IMR-90 (cell line): ENCODE results near the gene KRT33A. TPM values are rescaled to one million over a fixed set of nuclear protein-coding genes. Genes with fewer than 3 reads are reported as not detected.

Experiments
- ATAC-seq: fragments of 200-7000 bp; cut with Tn5 transposase; 2 replicates; pipeline ENCODE4 v1.9.1; 2020; ENCODE audit warnings: low read depth, mild to moderate bottlenecking, moderate library complexity
- BruUV-seq: library from RNA; stranded (reverse); fragments of 400-500 nt; replicated peaks from 2 replicates; lab custom pipeline; 2021; lab: Mats Ljungman, UMichigan
- CTCF ChIA-PET: fragments of 300-600 bp; formaldehyde crosslinking; extraction: SDS; loops from one replicate; lab custom pipeline; 2021; ENCODE audit warnings: antibody characterized with exemption; lab: Yijun Ruan, JAX
- POLR2A ChIA-PET: fragments of 300-600 bp; sonication (Branson Sonifier 250); formaldehyde crosslinking; loops from one replicate; lab custom pipeline; 2022; ENCODE audit warnings: antibody characterized with exemption; ENCODE audit not compliant: unreplicated experiment; lab: Charles Lee
- DNase-seq: peaks from one replicate; pipeline ENCODE4 v3.0.0; 2013
- H2AFZ ChIP-seq: replicated peaks from 2 replicates; pipeline ENCODE3; 2013; ENCODE audit warnings: low read length, mild to moderate bottlenecking; ENCODE audit not compliant: poor library complexity
- H2AK5ac ChIP-seq: 2 replicates; pipeline ENCODE4 v1.6.1; 2013; ENCODE audit warnings: low read depth, low read length, inconsistent platforms
- H2AK9ac ChIP-seq: replicated peaks from 2 replicates; pipeline ENCODE3; 2013; ENCODE audit warnings: mild to moderate bottlenecking, low read depth, low read length, moderate library complexity; ENCODE audit not compliant: poor library complexity
- H2BK120ac ChIP-seq: 2 replicates; pipeline ENCODE4 v1.6.1; 2013; ENCODE audit warnings: low read depth, low read length, inconsistent platforms
- H2BK15ac ChIP-seq: 3 replicates; pipeline ENCODE4 v1.6.1; 2013; ENCODE audit warnings: low read depth, low read length, inconsistent platforms
- H2BK20ac ChIP-seq: 2 replicates; pipeline ENCODE4 v1.6.1; 2013; ENCODE audit warnings: low read depth, mild to moderate bottlenecking, inconsistent platforms, low read length, moderate library complexity
- H2BK5ac ChIP-seq: 2 replicates; pipeline ENCODE4 v1.6.1; 2013; ENCODE audit warnings: mild to moderate bottlenecking, low read depth, low read length, inconsistent platforms; ENCODE audit not compliant: poor library complexity, severe bottlenecking
- H3K14ac ChIP-seq: replicated peaks from 2 replicates; pipeline ENCODE4 v1.6.1; 2013; ENCODE audit warnings: low read depth, low read length, inconsistent platforms
- H3K18ac ChIP-seq: 2 replicates; pipeline ENCODE4 v1.6.1; 2013; ENCODE audit warnings: low read depth, low read length, control low read depth
- H3K23ac ChIP-seq: 2 replicates; pipeline ENCODE4 v1.6.1; 2013; ENCODE audit warnings: low read depth, low read length, inconsistent platforms
- H3K27ac ChIP-seq: 2 replicates; pipeline ENCODE4 v1.5.1; 2013; ENCODE audit warnings: mild to moderate bottlenecking, control low read depth, low read length; ENCODE audit not compliant: insufficient read depth
- H3K27me3 ChIP-seq: 2 replicates; pipeline ENCODE4 v1.6.1; 2013; ENCODE audit warnings: low read length; ENCODE audit not compliant: control insufficient read depth, insufficient read depth
- H3K36me3 ChIP-seq: 2 replicates; pipeline ENCODE4 v1.6.1; 2013; ENCODE audit warnings: low read length, mixed read lengths; ENCODE audit not compliant: control insufficient read depth, insufficient read depth
- H3K4ac ChIP-seq: 2 replicates; pipeline ENCODE4 v1.6.1; 2013; ENCODE audit warnings: low read depth, low read length, inconsistent platforms
- H3K4me1 ChIP-seq: 2 replicates; pipeline ENCODE4 v1.6.1; 2013; ENCODE audit warnings: low read length, mixed read lengths; ENCODE audit not compliant: control insufficient read depth, insufficient read depth
- H3K4me2 ChIP-seq: 2 replicates; pipeline ENCODE4 v1.6.1; 2013; ENCODE audit warnings: low read depth, mild to moderate bottlenecking, control low read depth, low read length, moderate library complexity
- H3K4me3 ChIP-seq: 2 replicates; pipeline ENCODE4 v1.5.1; 2013; ENCODE audit warnings: low read depth, mild to moderate bottlenecking, control low read depth, low read length, moderate library complexity; ENCODE audit not compliant: insufficient read depth
- H3K56ac ChIP-seq: 2 replicates; pipeline ENCODE4 v1.6.1; 2013; ENCODE audit warnings: low read length, inconsistent platforms; ENCODE audit not compliant: insufficient read depth; ENCODE audit errors: extremely low read depth
- H3K79me1 ChIP-seq, 2 experiments: 2 replicates each; pipeline ENCODE4 v1.6.1; 2013; ENCODE audit warnings: low read length in 2 of 2, inconsistent platforms in 1 of 2, low read depth in 1 of 2
- H3K9ac ChIP-seq: 2 replicates; pipeline ENCODE4 v1.6.1; 2013; ENCODE audit warnings: low read depth, low read length, control low read depth
- H3K9me1 ChIP-seq: 2 replicates; pipeline ENCODE4 v1.6.1; 2013; ENCODE audit warnings: low read length, inconsistent platforms; ENCODE audit not compliant: insufficient read depth
- H3K9me3 ChIP-seq: 2 replicates; pipeline ENCODE4 v1.6.1; 2013; ENCODE audit warnings: low read length; ENCODE audit not compliant: control insufficient read depth, insufficient read depth
- H4K20me1 ChIP-seq: 2 replicates; pipeline ENCODE4 v1.6.1; 2013; ENCODE audit warnings: low read length, inconsistent platforms; ENCODE audit not compliant: insufficient read depth
- H4K5ac ChIP-seq: 2 replicates; pipeline ENCODE4 v1.6.1; 2013; ENCODE audit warnings: mild to moderate bottlenecking, low read depth, low read length, control low read depth
- H4K8ac ChIP-seq, 2 experiments: 2 replicates each; pipeline ENCODE4 v1.6.1; 2013; ENCODE audit warnings: low read depth in 2 of 2, low read length in 2 of 2, control low read depth in 1 of 2, inconsistent platforms in 1 of 2
- H4K91ac ChIP-seq: 2 replicates; pipeline ENCODE4 v1.6.1; 2013; ENCODE audit warnings: low read depth, low read length, inconsistent platforms; ENCODE audit not compliant: insufficient read depth
- BHLHE40 ChIP-seq: fragments of 150-350 bp; IDR thresholded peaks from 2 replicates; pipeline ENCODE4 v1.6.1; 2016; ENCODE audit warnings: mild to moderate bottlenecking, low read depth, low read length
- ELK1 ChIP-seq: fragments of 150-350 bp; IDR thresholded peaks from 2 replicates; pipeline ENCODE4 v1.6.1; 2016; ENCODE audit warnings: low read depth, mild to moderate bottlenecking, low read length, moderate library complexity, borderline replicate concordance
- MAZ ChIP-seq: IDR thresholded peaks from 2 replicates; pipeline ENCODE4 v1.6.1; 2012; ENCODE audit warnings: low read depth, mild to moderate bottlenecking, low read length, improper control_type of control experiment, moderate library complexity, borderline replicate concordance
- MXI1 ChIP-seq: IDR thresholded peaks from 2 replicates; pipeline ENCODE4 v1.6.1; 2012; ENCODE audit warnings: low read depth, mild to moderate bottlenecking, low read length, moderate library complexity, borderline replicate concordance
- NFE2L2 ChIP-seq: fragments of 150-350 bp; IDR thresholded peaks from 2 replicates; pipeline ENCODE4 v1.6.1; 2016; ENCODE audit warnings: low read depth, mild to moderate bottlenecking, low read length
- POLR2A ChIP-seq: IDR thresholded peaks from 2 replicates; pipeline ENCODE4 v1.6.1; 2012; ENCODE audit warnings: mild to moderate bottlenecking, low read depth, low read length
- RFX5 ChIP-seq: IDR thresholded peaks from 2 replicates; pipeline ENCODE4 v1.8.0; 2012; ENCODE audit warnings: low read depth, mild to moderate bottlenecking, low read length, moderate library complexity
- WGBS, 2 experiments: methylation state at CpG; one replicate each; pipeline versions ENCODE4 v1.1.5 to v1.1.7; 2013; ENCODE audit warnings: missing lambda C conversion rate in 2 of 2; ENCODE audit not compliant: insufficient read length in 1 of 2; ENCODE audit errors: extremely low coverage in 2 of 2; 5-methylcytosine and 5-hydroxymethylcytosine counted together
- dilution Hi-C: fragments of 300-500 bp; cut with HindIII; formaldehyde crosslinking; loops from one replicate; pipeline ENCODE4 v1.14.3; 2018; ENCODE audit warnings: low sequenced_read_pairs; ENCODE audit not compliant: unreplicated experiment
- in situ Hi-C: fragments of 300-500 bp; cut with MboI; formaldehyde crosslinking; loops from 3 replicates; pipeline ENCODE4 v1.14.3; 2019; ENCODE audit warnings: low sequenced_read_pairs, inconsistent platforms, mixed read lengths
- intact Hi-C: fragments of 100-400 bp; cut with micrococcal nuclease; formaldehyde crosslinking; loops from 2 replicates; pipeline ENCODE4 v1.10.0; 2022
- polyA plus RNA-seq, 3 experiments: library from polyadenylated mRNA; depleted of rRNA; stranded (reverse); fragments of >200 nt; gene quantifications; 2 replicates each; pipeline ENCODE4 v1.2.3, GENCODE V29; 2012; ENCODE audit warnings: low replicate concordance in 1 of 3
- total RNA-seq: library from RNA; depleted of rRNA; stranded (reverse); fragments of >200 nt; gene quantifications from 2 replicates; pipeline ENCODE4 v1.2.3, GENCODE V29; 2012

KRT33A gene
- total and polyA plus RNA-seq, 2 of the 4 experiments (the other 2 are of a cell fraction) = not detected

GRCh38 chr17:41387670-41388069, 37.0 kb upstream of the KRT33A start:
- H2BK20ac ChIP-seq = no peak overlapping the region
- in situ Hi-C loops = no loop called here
- WGBS, 2 experiments = no CpG with 5 or more reads among the region's 4 CpGs
- no TSS peak for BruUV-seq
- no peak overlapping the region for H2AFZ ChIP-seq
- H3K18ac ChIP-seq = no peak overlapping the region
- H3K27ac ChIP-seq = no peak overlapping the region
- H4K5ac ChIP-seq = no peak overlapping the region
- POLR2A ChIA-PET = no interaction called here
- H2BK120ac ChIP-seq = 0 out of 2 replicates have a peak overlapping the region, but pooled peaks have one; percentile 5
- no peak overlapping the region for H2BK15ac ChIP-seq
- no peaks in the 10 kb centered on the region for H3K9me3 ChIP-seq
- H2AK9ac ChIP-seq = no peak overlapping the region
- no peaks in the 10 kb centered on the region for H3K36me3 ChIP-seq
- H4K91ac ChIP-seq = no peak overlapping the region
- ATAC-seq (no peak), DNase-seq (no peak)
- H3K27me3 ChIP-seq = no peaks in the 10 kb centered on the region
- no peak overlapping the region for H3K56ac ChIP-seq
- H4K8ac ChIP-seq = no peak overlapping the region
- TF ChIP-seq RFX5 (no peak), BHLHE40 (no peak), MAZ (no peak), POLR2A (no peak), NFE2L2 (no peak), MXI1 (no peak), ELK1 (no peak)
- no peak overlapping the region for H2BK5ac ChIP-seq
- no peaks in the 10 kb centered on the region for H4K20me1 ChIP-seq
- H3K9ac ChIP-seq = no peak overlapping the region
- no peak overlapping the region for H3K4me3 ChIP-seq
- no peaks in the 10 kb centered on the region; the same call in 1 of the 2 replicates for H3K9me1 ChIP-seq
- H3K14ac ChIP-seq = no peak overlapping the region
- CTCF ChIA-PET = no interaction called here
- intact Hi-C loops = no loop called here
- H3K4ac ChIP-seq = no peak overlapping the region
- no peaks in the 10 kb centered on the region for H3K79me1 ChIP-seq
- peaks cover 2% of the 10 kb centered on the region; the same call in 1 of the 2 replicates for H3K4me1 ChIP-seq
- no peak overlapping the region for H3K23ac ChIP-seq
- H3K4me2 ChIP-seq = no peak overlapping the region
- dilution Hi-C loops = no loop called here
- H2AK5ac ChIP-seq = no peak overlapping the region
